ENCODE measurements around the gene NANOS1. TPM values are rescaled to one million over a fixed set of nuclear protein-coding genes. Genes with fewer than 3 reads are reported as not detected.
A peak's percentile ranks its signal among the peaks of the same experiment; 100 is the strongest.

NANOS1 gene, protein sequence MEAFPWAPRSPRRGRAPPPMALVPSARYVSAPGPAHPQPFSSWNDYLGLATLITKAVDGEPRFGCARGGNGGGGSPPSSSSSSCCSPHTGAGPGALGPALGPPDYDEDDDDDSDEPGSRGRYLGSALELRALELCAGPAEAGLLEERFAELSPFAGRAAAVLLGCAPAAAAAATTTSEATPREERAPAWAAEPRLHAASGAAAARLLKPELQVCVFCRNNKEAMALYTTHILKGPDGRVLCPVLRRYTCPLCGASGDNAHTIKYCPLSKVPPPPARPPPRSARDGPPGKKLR
- polyA plus RNA-seq (2014; cell fraction: cytosol; rRNA removed) = 21.7 and 25.9 TPM in 2 replicates
- polyA plus RNA-seq (2014; cell fraction: nucleus; rRNA removed) = 10.3 and 11.4 TPM in 2 replicates

DNA sequence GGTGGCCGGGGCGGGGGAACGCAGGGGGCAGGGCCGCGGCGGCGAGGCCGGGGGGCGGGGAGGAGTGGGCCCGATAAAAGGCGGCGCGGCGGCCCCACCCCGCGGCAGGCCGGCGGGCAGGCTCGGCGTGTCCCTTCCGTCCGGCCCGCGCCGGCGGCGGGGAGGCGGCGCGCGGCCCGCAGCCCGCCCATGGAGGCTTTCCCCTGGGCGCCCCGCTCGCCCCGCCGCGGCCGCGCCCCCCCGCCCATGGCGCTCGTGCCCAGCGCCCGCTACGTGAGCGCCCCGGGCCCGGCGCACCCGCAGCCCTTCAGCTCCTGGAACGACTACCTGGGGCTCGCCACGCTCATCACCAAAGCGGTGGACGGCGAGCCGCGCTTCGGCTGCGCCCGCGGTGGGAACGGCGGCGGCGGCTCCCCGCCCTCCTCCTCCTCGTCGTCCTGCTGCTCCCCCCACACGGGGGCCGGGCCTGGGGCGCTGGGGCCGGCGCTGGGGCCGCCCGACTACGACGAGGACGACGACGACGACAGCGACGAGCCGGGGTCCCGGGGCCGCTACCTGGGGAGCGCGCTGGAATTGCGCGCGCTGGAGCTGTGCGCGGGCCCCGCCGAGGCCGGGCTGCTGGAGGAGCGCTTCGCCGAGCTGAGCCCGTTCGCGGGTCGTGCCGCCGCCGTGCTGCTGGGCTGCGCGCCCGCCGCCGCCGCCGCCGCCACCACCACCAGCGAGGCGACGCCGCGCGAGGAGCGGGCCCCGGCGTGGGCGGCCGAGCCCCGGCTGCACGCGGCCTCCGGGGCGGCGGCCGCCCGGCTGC lies at the start of gene NANOS1:
TSS of gene NANOS1 (plus strand) at position 102 of the 808 bp plus-strand sequence. CDS start at position 190, 88 bp downstream.
- peak; percentile 51 for DNase-seq (ENCODE audit: low spot score)

DNA sequence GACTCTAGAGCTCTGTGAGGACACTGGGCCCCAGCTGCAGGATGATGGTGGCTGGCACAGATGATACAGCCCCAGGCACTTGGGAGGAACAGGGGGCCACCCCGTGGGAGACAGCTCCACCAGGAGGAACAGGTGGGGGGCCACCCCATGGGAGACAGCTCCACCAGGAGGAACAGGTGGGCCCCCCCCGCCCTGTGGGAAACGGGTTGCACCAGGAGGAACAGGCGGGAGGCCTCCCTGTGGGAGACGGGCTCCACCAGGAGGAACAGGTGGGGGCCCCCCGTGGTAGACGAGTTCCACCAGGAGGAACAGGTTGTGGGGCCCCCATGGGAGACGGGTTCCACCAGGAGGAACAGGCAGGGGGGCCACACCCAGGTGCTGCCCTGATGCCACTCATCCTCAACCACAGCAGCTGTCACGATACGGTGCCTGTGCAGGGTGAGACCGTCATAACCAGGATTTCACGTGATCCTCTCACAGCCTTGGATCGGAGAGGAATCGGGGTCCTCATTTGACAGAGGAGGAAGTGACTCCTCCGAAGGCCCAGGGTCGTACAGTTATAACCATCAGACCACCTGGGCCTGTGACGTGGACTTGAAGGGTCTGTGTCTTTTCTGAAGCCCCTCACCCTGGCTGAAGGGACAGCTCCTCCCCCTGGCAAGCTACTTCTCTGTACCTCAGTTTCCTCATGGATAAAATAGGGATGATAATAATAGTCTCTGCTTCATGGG lies 49.2 kb upstream of the NANOS1 start:
- DNase-seq (ENCODE audit: low spot score) = no peak

- peak; percentile 39 for DNase-seq (ENCODE audit: low spot score)
Measured at GRCh38 chr10:118980870-118981269, 48.6 kb upstream of the NANOS1 start.

GRCh38 chr10:118981946-118982345 lies 47.6 kb upstream of the NANOS1 start:
- no peak for DNase-seq (ENCODE audit: low spot score)

DNA sequence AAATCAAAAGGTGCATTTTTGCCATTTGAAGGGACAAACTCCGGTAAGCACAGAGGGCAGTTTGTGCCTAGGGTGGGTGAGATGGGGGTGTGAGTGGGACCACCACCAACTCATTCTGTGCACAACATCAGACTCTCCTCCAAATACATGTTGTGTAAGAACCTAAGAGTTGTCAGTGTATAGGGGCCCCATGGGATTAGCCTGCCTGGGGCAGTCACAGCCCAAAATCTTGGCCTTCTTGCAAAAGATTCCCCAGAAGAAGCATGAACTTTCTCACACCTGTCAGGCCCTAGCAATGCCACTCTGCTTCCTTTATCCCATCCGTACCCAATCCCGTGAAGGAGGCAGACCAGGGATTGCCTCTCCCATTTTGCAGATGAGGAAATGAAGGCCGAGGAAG lies 47.1 kb upstream of the NANOS1 start:
- DNase-seq (ENCODE audit: low spot score) = no peak

- DNase-seq (ENCODE audit: low spot score) = peak; percentile 71
Measured at GRCh38 chr10:118983263-118983662, 46.3 kb upstream of the NANOS1 start.

- DNase-seq (ENCODE audit: low spot score) = no peak
Measured at GRCh38 chr10:118985576-118985975, 43.9 kb upstream of the NANOS1 start.

- no peak for DNase-seq (ENCODE audit: low spot score)
Measured at GRCh38 chr10:118986815-118987790, 42.4 kb upstream of the NANOS1 start.

DNA sequence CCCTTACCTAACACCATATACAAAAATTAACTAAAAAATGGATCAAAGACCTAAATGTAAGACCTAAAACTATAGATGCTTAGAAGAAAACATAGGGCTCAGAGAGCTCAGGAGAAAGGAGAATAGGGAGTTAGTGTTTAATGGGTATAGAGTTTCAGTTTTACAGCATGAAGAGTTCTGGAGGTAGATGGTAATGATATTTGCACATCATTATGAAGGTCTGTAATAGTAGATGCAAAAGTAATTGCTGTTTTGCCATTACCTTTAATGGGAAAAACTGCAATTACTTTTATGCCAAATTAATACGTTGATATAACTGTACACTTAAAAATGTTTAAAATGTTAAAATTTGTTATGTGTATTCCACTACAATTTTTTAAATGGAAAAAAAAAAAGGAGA lies 39.2 kb upstream of the NANOS1 start:
- DNase-seq (ENCODE audit: low spot score) = no peak

DNA sequence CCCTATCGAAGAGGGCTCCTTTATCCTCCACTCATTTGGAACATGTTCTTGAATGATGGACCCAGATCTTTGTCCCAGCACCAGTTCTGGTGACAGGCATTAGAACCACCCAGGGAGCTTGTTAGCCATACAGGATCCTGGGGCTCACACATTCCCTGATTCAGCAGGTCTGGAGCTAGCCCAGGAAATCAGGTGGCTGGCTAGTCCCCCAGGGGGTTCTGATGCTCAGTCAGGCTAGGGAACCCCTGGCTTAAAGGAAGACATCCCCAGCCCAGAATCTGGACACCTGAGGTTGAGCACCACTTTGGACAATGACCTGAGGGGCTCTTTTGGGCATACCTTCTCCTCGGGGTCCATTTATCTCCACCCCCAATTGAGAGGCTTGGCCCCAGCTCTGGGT lies 37.0 kb upstream of the NANOS1 start:
- no peak for DNase-seq (ENCODE audit: low spot score)

- no peak for DNase-seq (ENCODE audit: low spot score)
Measured at GRCh38 chr10:118993214-118993613, 36.3 kb upstream of the NANOS1 start.

GRCh38 chr10:118994321-118994720 lies 35.2 kb upstream of the NANOS1 start:
- DNase-seq (ENCODE audit: low spot score) = no peak

GRCh38 chr10:118995739-118996138 lies 33.8 kb upstream of the NANOS1 start:
- no peak for DNase-seq (ENCODE audit: low spot score)

- DNase-seq (ENCODE audit: low spot score) = no peak
Measured at GRCh38 chr10:118997379-118997778, 32.1 kb upstream of the NANOS1 start.

- no peak for DNase-seq (ENCODE audit: low spot score)
Measured at GRCh38 chr10:118998183-118998582, 31.3 kb upstream of the NANOS1 start.

DNA sequence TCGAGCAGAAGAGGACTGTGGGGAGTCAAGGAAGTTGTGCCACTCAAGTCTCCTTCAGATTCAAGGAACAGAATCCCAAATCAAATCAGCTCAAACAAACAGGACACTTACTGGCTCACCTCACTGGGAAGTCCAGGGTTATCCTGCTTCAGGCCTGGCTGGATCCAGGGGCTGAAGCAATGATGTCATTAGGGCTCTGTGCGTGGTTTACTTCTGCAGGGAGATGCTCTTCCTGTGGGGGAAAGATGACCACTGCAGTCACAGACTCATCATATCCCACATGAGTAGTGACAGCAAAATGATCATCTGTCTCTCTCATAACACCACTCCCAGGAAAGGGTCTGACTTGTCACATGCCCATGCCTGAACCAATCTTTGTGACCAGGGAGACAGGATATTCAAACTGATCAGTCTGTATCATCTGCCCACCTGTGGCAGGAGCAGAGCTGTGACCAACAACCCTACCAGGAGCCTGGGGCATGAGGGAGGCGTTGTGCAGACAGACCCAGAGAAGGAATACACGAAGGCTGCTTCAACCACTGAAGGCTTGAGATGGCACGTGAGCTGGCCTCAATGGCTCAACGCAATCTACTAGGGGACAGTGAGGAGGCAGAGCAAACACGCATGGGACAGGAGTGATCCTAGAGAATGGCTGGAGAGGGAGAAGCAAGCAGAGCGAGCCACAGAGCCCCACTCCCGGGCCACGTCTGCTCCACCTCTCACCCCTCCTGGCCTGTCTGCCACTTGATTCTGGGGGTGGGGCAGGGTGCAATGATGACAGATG lies 27.6 kb upstream of the NANOS1 start:
- DNase-seq (ENCODE audit: low spot score) = no peak

DNA sequence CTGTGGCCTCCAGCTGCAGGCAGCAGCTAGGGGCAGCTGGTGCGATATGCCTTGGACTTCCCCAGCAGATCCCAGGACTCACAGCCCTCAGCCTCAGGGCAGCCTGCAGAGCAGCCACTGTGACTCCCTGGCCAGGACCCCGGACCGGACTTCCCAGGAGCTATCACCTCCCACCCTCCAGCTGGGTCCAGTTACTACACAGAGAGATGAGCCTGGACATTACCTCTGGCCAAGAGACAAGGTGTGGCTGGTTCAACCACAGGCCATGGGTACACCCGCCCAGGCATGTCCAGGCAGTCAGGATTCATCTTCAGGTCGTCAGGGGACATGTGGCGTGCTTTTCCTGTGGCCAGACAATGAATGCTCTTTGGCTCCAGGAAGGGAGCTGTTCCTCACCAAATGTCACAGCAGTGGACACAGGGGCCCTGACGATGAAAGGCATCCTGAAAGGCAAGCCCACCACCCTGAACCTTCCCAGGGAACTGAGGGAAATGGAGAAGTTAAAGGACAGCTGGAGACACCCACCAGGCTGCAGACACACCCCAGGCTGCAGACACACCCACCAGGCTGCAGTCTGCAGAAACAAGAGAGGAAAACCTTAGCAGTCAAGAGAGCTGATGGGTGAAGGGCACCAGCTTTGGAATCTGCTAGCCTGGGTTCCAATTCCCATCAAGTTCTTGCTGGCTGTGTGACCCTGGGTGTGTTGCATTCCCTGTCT lies 25.8 kb upstream of the NANOS1 start:
- no peak for DNase-seq (ENCODE audit: low spot score)

DNA sequence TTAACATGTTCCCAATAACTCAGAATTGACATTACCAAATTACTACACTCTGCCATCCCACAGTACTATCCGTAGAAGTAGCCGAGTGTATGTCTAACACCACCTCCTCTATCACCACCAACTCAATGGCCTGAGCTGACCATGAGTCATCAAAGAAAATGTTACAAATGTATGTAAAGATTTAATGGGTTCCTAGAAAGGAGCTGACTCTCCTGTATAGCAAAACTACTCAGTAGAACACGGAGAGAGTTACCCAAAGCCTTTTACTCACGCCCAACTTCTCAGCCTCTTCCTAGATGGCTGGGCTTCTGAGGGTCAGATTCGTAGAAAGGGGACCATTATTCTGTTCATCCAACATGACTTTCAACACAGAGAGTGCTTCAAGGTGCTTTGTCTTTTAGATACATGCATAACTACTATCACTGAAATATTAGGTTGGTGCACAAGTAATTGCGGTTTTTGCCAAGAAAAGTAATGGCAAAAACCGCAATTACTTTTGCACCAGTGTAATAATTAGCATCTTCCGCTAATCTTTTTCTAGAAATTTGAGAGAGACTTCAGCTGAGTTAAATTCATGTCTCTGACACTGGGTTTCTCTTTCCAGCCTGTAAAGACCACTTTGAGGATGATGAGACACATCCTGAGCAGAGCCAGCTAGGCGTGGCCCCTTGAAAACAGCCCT lies 24.0 kb upstream of the NANOS1 start:
- no peak for DNase-seq (ENCODE audit: low spot score)

Data from SK-N-DZ (cell line).